ENCODE data around the gene DUSP22.
"Not testable (repeated sequence)": the region's sequence is repeated elsewhere in the genome, so short reads cannot be mapped to it uniquely, and the experiment has no call there.

The DUSP22 gene

DNA sequence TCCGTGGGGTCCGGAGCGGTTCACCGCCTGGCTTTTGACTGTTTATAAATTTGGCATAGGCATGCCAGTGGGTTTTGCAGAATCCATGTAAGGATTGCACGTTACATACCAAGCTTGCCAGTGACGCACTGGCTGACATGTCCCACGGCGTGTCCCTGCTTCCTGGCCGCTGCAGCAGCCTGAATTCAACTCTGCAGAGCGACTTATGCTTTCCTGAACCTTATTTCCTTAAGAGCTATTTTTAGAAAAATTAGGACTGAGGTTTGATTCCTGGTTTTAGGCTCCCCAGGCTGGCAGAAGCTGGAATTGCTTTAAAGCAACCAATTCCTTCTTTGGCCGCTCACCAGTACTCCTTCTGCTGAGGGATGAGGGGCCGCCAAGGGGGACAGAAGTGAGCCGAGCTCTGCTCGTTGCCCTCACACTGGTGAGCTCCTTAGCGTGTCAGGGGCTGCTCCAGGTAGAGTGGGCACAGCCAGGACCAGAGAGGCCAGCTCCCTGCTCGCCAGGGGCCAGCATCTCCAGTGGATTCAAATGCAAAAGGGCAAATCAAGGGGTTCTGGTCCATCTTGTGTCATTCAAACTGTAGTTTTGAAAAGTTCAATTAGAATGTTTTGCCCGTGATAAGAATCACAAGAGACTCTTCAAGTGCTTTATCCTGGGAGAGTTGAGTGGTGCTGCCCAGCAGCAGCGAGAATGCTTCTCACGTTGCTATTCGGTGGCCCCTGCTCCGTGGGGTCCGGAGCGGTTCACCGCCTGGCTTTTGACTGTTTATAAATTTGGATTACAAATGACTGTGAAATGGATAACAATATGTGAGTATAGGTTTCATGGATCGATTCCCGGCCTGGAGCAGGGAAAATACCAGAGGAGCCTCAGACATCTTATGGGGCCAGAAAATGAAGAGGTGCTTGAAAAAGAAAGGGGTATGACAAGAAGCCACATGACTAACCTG is 81.8 kb downstream of the DUSP22 start:
- H3K4me1 Mint-ChIP-seq (ENCODE audit: low read depth), result peaks cover 8% of the 10 kb centered on the region
- no peaks in the 10 kb centered on the region for H3K9me3 Mint-ChIP-seq
- H3K27me3 Mint-ChIP-seq, result peaks cover 43% of the 10 kb centered on the region
- no peak overlapping the region for H3K27ac Mint-ChIP-seq
- no peak for DNase-seq
- H3K36me3 Mint-ChIP-seq (ENCODE audit: low read depth), result no peaks in the 10 kb centered on the region
- H3K4me3 Mint-ChIP-seq, result no peak overlapping the region

GRCh38 chr6:374956-375355 is 82.7 kb downstream of the DUSP22 start:
- Mint-ChIP-seq H3K27ac (no peak overlapping the region), H3K4me1 (ENCODE audit: low read depth) (peaks cover 8% of the 10 kb centered on the region), H3K9me3 (no peaks in the 10 kb centered on the region), H3K4me3 (no peak overlapping the region), H3K27me3 (peaks cover 39% of the 10 kb centered on the region), H3K36me3 (ENCODE audit: low read depth) (no peaks in the 10 kb centered on the region)
- no peak for DNase-seq

GRCh38 chr6:376827-377640 is 84.7 kb downstream of the DUSP22 start:
- H3K4me3 Mint-ChIP-seq, result no peak overlapping the region
- H3K4me1 Mint-ChIP-seq (ENCODE audit: low read depth), result peaks cover 8% of the 10 kb centered on the region
- no peak overlapping the region for H3K27ac Mint-ChIP-seq
- no peaks in the 10 kb centered on the region for H3K36me3 Mint-ChIP-seq (ENCODE audit: low read depth)
- no peak for DNase-seq
- peaks cover 40% of the 10 kb centered on the region for H3K27me3 Mint-ChIP-seq
- no peaks in the 10 kb centered on the region for H3K9me3 Mint-ChIP-seq

DNA sequence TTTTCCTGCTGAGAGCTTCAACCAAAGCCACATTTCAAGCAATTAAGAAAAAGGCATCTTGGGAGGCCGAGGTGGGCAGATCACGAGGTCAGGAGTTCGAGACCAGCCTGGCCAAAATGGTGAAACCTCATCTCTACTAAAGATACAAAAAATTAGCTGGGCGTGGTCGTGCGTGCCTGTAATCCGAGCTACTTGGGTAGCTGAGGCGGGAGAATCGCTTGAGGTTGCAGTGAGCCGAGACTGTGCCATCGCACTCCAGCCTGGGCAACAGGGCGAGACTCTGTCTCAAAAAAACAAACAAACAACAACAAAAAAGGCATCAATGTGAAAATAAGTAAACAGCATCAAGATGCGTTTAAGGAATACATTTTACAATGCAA is 85.3 kb downstream of the DUSP22 start:
- DNase-seq; H3K4me1 Mint-ChIP-seq (ENCODE audit: low read depth); H3K27ac Mint-ChIP-seq; H3K36me3 Mint-ChIP-seq (ENCODE audit: low read depth); H3K9me3 Mint-ChIP-seq; H3K4me3 Mint-ChIP-seq: not testable (repeated sequence)
- peaks cover 38% of the 10 kb centered on the region for H3K27me3 Mint-ChIP-seq

- Mint-ChIP-seq H3K9me3 (no peaks in the 10 kb centered on the region), H3K27ac (no peak overlapping the region), H3K36me3 (ENCODE audit: low read depth) (no peaks in the 10 kb centered on the region), H3K4me1 (ENCODE audit: low read depth) (peaks cover 6% of the 10 kb centered on the region), H3K4me3 (no peak overlapping the region), H3K27me3 (peaks cover 32% of the 10 kb centered on the region)
- no peak for DNase-seq
Measured at GRCh38 chr6:378090-378957, 86.0 kb downstream of the DUSP22 start.

DNA sequence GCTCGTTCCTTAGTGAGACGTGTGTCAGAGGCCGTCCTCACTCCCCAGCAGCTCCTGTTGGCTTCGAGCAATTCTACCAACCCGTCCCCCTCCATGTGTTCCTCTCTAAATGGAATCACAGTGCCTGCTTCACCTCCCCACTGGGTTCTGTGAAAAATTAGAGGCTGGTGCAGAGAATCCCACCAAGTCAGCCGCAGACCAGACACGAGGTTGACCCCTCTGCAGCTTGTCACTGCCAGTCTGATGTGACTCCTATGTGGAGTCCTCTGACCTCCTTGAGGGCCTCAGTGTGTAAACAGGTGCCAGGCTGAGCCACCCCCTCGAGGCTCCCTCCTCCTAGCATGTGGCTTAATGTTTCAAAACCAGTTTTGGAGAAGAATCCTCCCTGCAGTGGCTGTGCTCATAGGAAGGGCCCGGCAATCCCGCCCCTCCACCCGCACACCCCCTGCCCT is 86.7 kb downstream of the DUSP22 start:
- peaks cover 32% of the 10 kb centered on the region for H3K27me3 Mint-ChIP-seq
- no peak overlapping the region for H3K4me3 Mint-ChIP-seq
- H3K9me3 Mint-ChIP-seq, result no peaks in the 10 kb centered on the region
- peaks cover 6% of the 10 kb centered on the region for H3K4me1 Mint-ChIP-seq (ENCODE audit: low read depth)
- H3K27ac Mint-ChIP-seq, result no peak overlapping the region
- no peaks in the 10 kb centered on the region for H3K36me3 Mint-ChIP-seq (ENCODE audit: low read depth)
- DNase-seq, result no peak

- H3K4me3 Mint-ChIP-seq, result no peak overlapping the region
- DNase-seq, result no peak
- H3K36me3 Mint-ChIP-seq (ENCODE audit: low read depth), result no peaks in the 10 kb centered on the region
- H3K4me1 Mint-ChIP-seq (ENCODE audit: low read depth), result peaks cover 6% of the 10 kb centered on the region
- no peak overlapping the region for H3K27ac Mint-ChIP-seq
- no peaks in the 10 kb centered on the region for H3K9me3 Mint-ChIP-seq
- H3K27me3 Mint-ChIP-seq, result peaks cover 28% of the 10 kb centered on the region
Measured at GRCh38 chr6:379410-380181, 87.3 kb downstream of the DUSP22 start.

DNA sequence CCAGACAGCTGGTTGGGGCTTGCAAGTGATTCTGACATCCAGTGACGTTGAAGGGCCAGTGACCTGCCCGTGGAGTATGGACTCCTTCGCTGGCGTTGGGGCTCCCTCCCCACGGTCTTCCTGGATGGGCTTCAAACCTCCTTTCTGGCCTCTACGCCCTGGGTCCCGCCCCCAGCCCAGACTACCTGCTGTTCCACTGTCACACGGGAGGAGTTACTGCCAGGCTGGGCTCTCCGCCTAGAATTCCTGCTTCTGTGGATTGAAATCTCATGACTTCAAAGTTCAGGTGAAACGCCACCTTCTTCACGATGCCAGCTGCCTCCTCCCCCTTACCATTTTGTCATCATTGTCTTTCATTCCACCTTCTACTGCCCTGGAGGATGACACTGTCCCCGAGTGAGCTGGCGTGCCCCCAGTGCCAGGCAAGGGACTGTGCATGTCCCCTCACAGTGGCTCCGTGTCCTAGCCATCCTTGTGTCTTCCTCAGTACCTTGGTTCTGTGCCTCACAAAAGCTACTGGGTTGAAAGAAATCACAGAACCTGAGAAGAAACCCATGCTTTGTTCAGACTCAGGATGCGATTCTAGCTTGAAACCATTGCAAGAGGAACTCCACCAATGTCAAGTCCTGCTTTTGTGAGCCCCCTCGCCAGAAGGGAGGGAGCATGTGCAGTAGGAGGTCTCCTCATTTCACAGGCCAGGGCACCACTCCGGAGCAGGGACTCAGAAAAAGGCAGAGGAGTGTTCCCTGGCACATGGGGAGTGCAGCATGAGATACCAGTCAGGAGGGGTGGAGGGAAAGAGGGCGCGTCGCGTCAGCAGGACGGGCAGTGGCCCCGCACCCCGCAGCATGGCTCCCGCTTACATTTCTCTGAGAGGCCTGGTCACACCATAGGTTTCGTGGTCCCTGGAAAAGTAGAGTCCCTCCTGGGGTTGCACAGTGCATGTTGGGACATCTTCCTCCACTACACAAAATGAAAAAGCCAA is 88.2 kb downstream of the DUSP22 start:
- Mint-ChIP-seq H3K4me3 (no peak overlapping the region), H3K27ac (no peak overlapping the region)

DNA sequence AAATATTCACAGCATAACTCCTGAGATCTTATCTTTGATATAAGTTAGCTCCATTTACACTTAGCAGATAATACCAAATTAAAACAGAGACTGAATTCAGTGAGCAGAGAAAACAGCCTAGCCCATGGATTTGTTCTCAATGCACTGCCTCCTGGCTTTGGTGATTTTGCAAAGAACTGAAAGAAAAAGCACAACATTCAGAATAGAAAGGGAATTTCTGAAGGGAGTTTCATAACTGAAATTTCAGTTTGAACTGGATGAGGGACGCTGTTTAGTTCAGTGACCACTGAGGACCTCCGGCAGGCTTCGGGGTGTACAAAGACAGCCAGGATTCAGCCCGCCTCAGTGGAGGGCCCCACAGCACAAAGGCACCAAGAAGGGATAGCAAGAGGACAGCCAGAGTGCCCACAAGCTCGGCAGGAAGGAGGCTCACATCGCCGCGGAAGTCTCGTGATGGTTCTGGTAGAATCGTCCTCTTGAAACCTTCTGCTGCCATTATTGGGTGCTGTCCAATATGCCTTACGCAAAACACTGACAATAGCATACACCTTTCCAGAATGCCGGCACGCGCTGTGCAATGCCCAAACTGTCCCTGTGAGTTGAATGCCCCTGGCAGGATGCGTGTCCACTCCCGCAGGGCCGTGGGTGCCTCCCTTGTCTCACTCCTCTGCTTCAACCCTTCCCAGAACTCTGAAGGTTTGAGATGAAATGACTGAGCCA is 89.6 kb downstream of the DUSP22 start:
- H3K4me1 Mint-ChIP-seq (ENCODE audit: low read depth), result peaks cover 5% of the 10 kb centered on the region
- no peak overlapping the region for H3K4me3 Mint-ChIP-seq
- peaks cover 22% of the 10 kb centered on the region for H3K27me3 Mint-ChIP-seq
- no peaks in the 10 kb centered on the region for H3K36me3 Mint-ChIP-seq (ENCODE audit: low read depth)
- no peak for DNase-seq
- H3K27ac Mint-ChIP-seq, result no peak overlapping the region
- no peaks in the 10 kb centered on the region for H3K9me3 Mint-ChIP-seq

More for the DNA sequence above, 88.2 kb downstream of the DUSP22 start:
- Mint-ChIP-seq H3K4me1 (ENCODE audit: low read depth) (peaks cover 6% of the 10 kb centered on the region), H3K9me3 (no peaks in the 10 kb centered on the region), H3K36me3 (ENCODE audit: low read depth) (no peaks in the 10 kb centered on the region), H3K27me3 (peaks cover 25% of the 10 kb centered on the region)
- peak; percentile 26 for DNase-seq

- Mint-ChIP-seq H3K9me3 (no peaks in the 10 kb centered on the region), H3K27ac (no peak overlapping the region), H3K4me1 (ENCODE audit: low read depth) (peaks cover 2% of the 10 kb centered on the region), H3K4me3 (no peak overlapping the region), H3K27me3 (peaks cover 18% of the 10 kb centered on the region), H3K36me3 (ENCODE audit: low read depth) (no peaks in the 10 kb centered on the region)
- no peak for DNase-seq
Measured at GRCh38 chr6:382883-383810, 90.9 kb downstream of the DUSP22 start.

GRCh38 chr6:383856-384255 is 91.6 kb downstream of the DUSP22 start:
- no peak for DNase-seq
- Mint-ChIP-seq H3K9me3 (no peaks in the 10 kb centered on the region), H3K4me1 (ENCODE audit: low read depth) (peaks cover 6% of the 10 kb centered on the region), H3K27me3 (peaks cover 18% of the 10 kb centered on the region), H3K4me3 (no peak overlapping the region), H3K27ac (no peak overlapping the region), H3K36me3 (ENCODE audit: low read depth) (no peaks in the 10 kb centered on the region)

All from activated T-cell treated with anti-CD3 and anti-CD28 coated beads, Interleukin-2, amount 50 U/mL, for 24 hours (primary cell).